ENCODE results near the gene SERPINB10.
A peak's percentile ranks its signal among the peaks of the same experiment; 100 is the strongest.
"Not testable (repeated sequence)": the region's sequence is repeated elsewhere in the genome, so short reads cannot be mapped to it uniquely, and the experiment has no call there.

SERPINB10 gene

GRCh38 chr18:63890950-63891304 lies 16.8 kb upstream of the SERPINB10 start:
- DNase-seq (ENCODE audit: low read depth in 2 of 2), result no peak

- DNase-seq (ENCODE audit: low read depth in 2 of 2), result no peak
Measured at GRCh38 chr18:63892566-63892965, 15.2 kb upstream of the SERPINB10 start.

- DNase-seq (ENCODE audit: low read depth in 2 of 2), result no peak
Measured at GRCh38 chr18:63894106-63894772, 13.5 kb upstream of the SERPINB10 start.

GRCh38 chr18:63895190-63895589 lies 12.6 kb upstream of the SERPINB10 start:
- no peak for DNase-seq (ENCODE audit: low read depth in 2 of 2)

GRCh38 chr18:63897072-63897471 lies 10.7 kb upstream of the SERPINB10 start:
- DNase-seq (ENCODE audit: low read depth in 2 of 2), result no peak

- no peak for DNase-seq (ENCODE audit: low read depth in 2 of 2)
Measured at GRCh38 chr18:63899206-63899605, 8.6 kb upstream of the SERPINB10 start.

- no peak for DNase-seq (ENCODE audit: low read depth in 2 of 2)
Measured at GRCh38 chr18:63903851-63904570, 3.7 kb upstream of the SERPINB10 start.

GRCh38 chr18:63904694-63905093 lies 3.1 kb upstream of the SERPINB10 start:
- no peak for DNase-seq (ENCODE audit: low read depth in 2 of 2)

GRCh38 chr18:63905361-63905760 lies 2.4 kb upstream of the SERPINB10 start:
- no peak for DNase-seq (ENCODE audit: low read depth in 2 of 2)

GRCh38 chr18:63906056-63906455 lies 1.7 kb upstream of the SERPINB10 start:
- DNase-seq (ENCODE audit: low read depth in 2 of 2), result no peak

- DNase-seq (ENCODE audit: low read depth in 2 of 2), result no peak
Measured at GRCh38 chr18:63908858-63909257, 1.1 kb downstream of the SERPINB10 start.

GRCh38 chr18:63909870-63910269 lies 2.1 kb downstream of the SERPINB10 start:
- DNase-seq (ENCODE audit: low read depth in 2 of 2), result no peak

GRCh38 chr18:63917817-63918216 lies 10.1 kb downstream of the SERPINB10 start:
- no peak for DNase-seq (ENCODE audit: low read depth in 2 of 2)

- DNase-seq (ENCODE audit: low read depth in 2 of 2), result no peak
Measured at GRCh38 chr18:63922049-63922448, 14.3 kb downstream of the SERPINB10 start.

- no peak for DNase-seq (ENCODE audit: low read depth in 2 of 2)
Measured at GRCh38 chr18:63924551-63924950, 16.8 kb downstream of the SERPINB10 start.

- DNase-seq (ENCODE audit: low read depth in 2 of 2), result no peak
Measured at GRCh38 chr18:63928331-63928730, 20.6 kb downstream of the SERPINB10 start.

GRCh38 chr18:63929369-63929768 lies 21.6 kb downstream of the SERPINB10 start:
- DNase-seq (ENCODE audit: low read depth in 2 of 2), result not testable (repeated sequence)

GRCh38 chr18:63930773-63931354 lies 23.1 kb downstream of the SERPINB10 start:
- no peak for DNase-seq (ENCODE audit: low read depth in 2 of 2)

GRCh38 chr18:63936156-63936931 lies 28.6 kb downstream of the SERPINB10 start:
- DNase-seq (ENCODE audit: low read depth in 2 of 2), result peak in 1 of 2 donors; percentile 20

GRCh38 chr18:63936932-63937393 lies 29.2 kb downstream of the SERPINB10 start:
- no peak for DNase-seq (ENCODE audit: low read depth in 2 of 2)

- DNase-seq (ENCODE audit: low read depth in 2 of 2), result no peak
Measured at GRCh38 chr18:63940008-63940407, 32.2 kb downstream of the SERPINB10 start.

GRCh38 chr18:63940543-63941050 lies 32.8 kb downstream of the SERPINB10 start:
- not testable (repeated sequence) for DNase-seq (ENCODE audit: low read depth in 2 of 2)

Data from stimulated activated CD8-positive, alpha-beta memory T cell treated with anti-CD3 and anti-CD28 coated beads, Interleukin-7, amount 100 ng/mL, for 1 hour (primary cell).